ENCODE data around the gene TMC8. TPM values are rescaled to one million over a fixed set of nuclear protein-coding genes. Genes with fewer than 3 reads are reported as not detected.

Gene TMC8
- polyA plus RNA-seq, 1 donor from 2014 or later: 0.41 TPM

- Histone ChIP-seq H2AFZ (ENCODE audit: low read depth, low read length) (no peak overlapping the region), H3K4me2 (ENCODE audit: low read length) (no peak overlapping the region), H4K20me1 (ENCODE audit: insufficient read depth) (no peaks in the 10 kb centered on the region), H3K27ac (ENCODE audit: low read length) (no peak overlapping the region), H3K9ac (ENCODE audit: low read length) (no peak overlapping the region), H3K9me3 (ENCODE audit: low read length) (no peaks in the 10 kb centered on the region), H3K36me3 (ENCODE audit: insufficient read depth, low read length) (no peaks in the 10 kb centered on the region), H3K27me3 (ENCODE audit: insufficient read depth, low read depth, low read length) (no peaks in the 10 kb centered on the region), H3F3A (ENCODE audit: insufficient read depth, low read length, poor library complexity, severe bottlenecking) (no peaks in the 10 kb centered on the region), H3K79me2 (replicated peaks; ENCODE audit: insufficient read depth, low read length) (no peaks in the 10 kb centered on the region), H3K9me2 (ENCODE audit: insufficient read depth, low read length) (no peaks in the 10 kb centered on the region), H3K4me3 (ENCODE audit: low read length) (no peak overlapping the region)
- TF ChIP-seq SMC3 (conservative IDR thresholded peaks at IDR 0.05; ENCODE audit: poor library complexity): no peak
- no peak for TF ChIP-seq EZH2 (IDR thresholded peaks at IDR 0.05; ENCODE audit: borderline replicate concordance, insufficient read depth, low read length, poor library complexity, severe bottlenecking)
- no peak for TF ChIP-seq POLR2AphosphoS5 (IDR thresholded peaks at IDR 0.05)
- TF ChIP-seq REST (IDR thresholded peaks at IDR 0.05; ENCODE audit: borderline replicate concordance): no peak
- no peak for TF ChIP-seq CTCF (IDR thresholded peaks at IDR 0.05; ENCODE audit: poor library complexity, severe bottlenecking)
- no peak for TF ChIP-seq RAD21 (conservative IDR thresholded peaks at IDR 0.05)
- no peak for TF ChIP-seq MXI1 (conservative IDR thresholded peaks at IDR 0.05; ENCODE audit: poor library complexity, severe bottlenecking)
- no peak for TF ChIP-seq EP300 (conservative IDR thresholded peaks at IDR 0.05; ENCODE audit: poor library complexity, severe bottlenecking)
- no peak for TF ChIP-seq TAF1 (IDR thresholded peaks at IDR 0.05; ENCODE audit: low read depth)
These were observed 16.9 kb downstream of the TMC8 start for GRCh38 chr17:78147315-78147998.

- H3K36me3 ChIP-seq (ENCODE audit: insufficient read depth, low read length): no peaks in the 10 kb centered on the region
- no peaks in the 10 kb centered on the region for H3K9me3 ChIP-seq (ENCODE audit: low read length)
- H4K20me1 ChIP-seq (ENCODE audit: insufficient read depth): no peaks in the 10 kb centered on the region
- no peaks in the 10 kb centered on the region for H3F3A ChIP-seq (ENCODE audit: insufficient read depth, low read length, poor library complexity, severe bottlenecking)
- TF ChIP-seq EZH2 (IDR thresholded peaks at IDR 0.05; ENCODE audit: borderline replicate concordance, insufficient read depth, low read length, poor library complexity, severe bottlenecking): no peak
- no peak for TF ChIP-seq CTCF (IDR thresholded peaks at IDR 0.05; ENCODE audit: poor library complexity, severe bottlenecking)
- TF ChIP-seq REST (IDR thresholded peaks at IDR 0.05; ENCODE audit: borderline replicate concordance): no peak
- no peak for TF ChIP-seq EP300 (conservative IDR thresholded peaks at IDR 0.05; ENCODE audit: poor library complexity, severe bottlenecking)
- TF ChIP-seq POLR2AphosphoS5 (IDR thresholded peaks at IDR 0.05): no peak
- H2AFZ ChIP-seq (ENCODE audit: low read depth, low read length): no peak overlapping the region
- H3K4me2 ChIP-seq (ENCODE audit: low read length): no peak overlapping the region
- no peak overlapping the region for H3K9ac ChIP-seq (ENCODE audit: low read length)
- H3K9me2 ChIP-seq (ENCODE audit: insufficient read depth, low read length): no peaks in the 10 kb centered on the region
- H3K27ac ChIP-seq (ENCODE audit: low read length): no peak overlapping the region
- no peak overlapping the region for H3K4me3 ChIP-seq (ENCODE audit: low read length)
- H3K27me3 ChIP-seq (ENCODE audit: insufficient read depth, low read depth, low read length): no peaks in the 10 kb centered on the region
- H3K79me2 ChIP-seq (replicated peaks; ENCODE audit: insufficient read depth, low read length): no peaks in the 10 kb centered on the region
These were observed 17.9 kb downstream of the TMC8 start for GRCh38 chr17:78148286-78149016.

All from neural cell (in vitro differentiated cells).